Activated CD4-positive, alpha-beta T cell treated with anti-CD3 and anti-CD28 coated beads, Interleukin-2, amount 10 ng/mL, durations not matched to agents 7 days and 5 days (primary cell): Measurements from ENCODE around the gene RPP30. TPM values are rescaled to one million over a fixed set of nuclear protein-coding genes. Genes with fewer than 3 reads are reported as not detected.
A peak's percentile ranks its signal among the peaks of the same experiment; 100 is the strongest.
"Not testable (repeated sequence)": the region's sequence is repeated elsewhere in the genome, so short reads cannot be mapped to it uniquely, and the experiment has no call there.

Experiments used
- CTCF ChIA-PET: fragments of 350-600 bp; sonication (Branson Sonifier 250); formaldehyde crosslinking; loops from one replicate; lab custom pipeline; 2021; ENCODE audit warnings: antibody characterized with exemption; lab: Charles Lee
- POLR2A ChIA-PET: fragments of 350-600 bp; sonication (Branson Sonifier 250); formaldehyde crosslinking; loops from one replicate; lab custom pipeline; 2021; ENCODE audit warnings: antibody characterized with exemption; lab: Charles Lee
- DNase-seq: peaks from one replicate; pipeline ENCODE4 v3.0.0-alpha.2; 2020
- H3K27ac Mint-ChIP-seq: one replicate; pipeline ENCODE4 v1.8.0; 2021; ENCODE audit warnings: mild to moderate bottlenecking, moderate library complexity, mixed read lengths
- H3K27me3 Mint-ChIP-seq: one replicate; pipeline ENCODE4 v1.8.0; 2021; ENCODE audit warnings: mixed read lengths
- H3K36me3 Mint-ChIP-seq: one replicate; pipeline ENCODE4 v1.8.0; 2021; ENCODE audit warnings: low read depth, mixed read lengths
- H3K4me1 Mint-ChIP-seq: one replicate; pipeline ENCODE4 v1.8.0; 2021; ENCODE audit warnings: mixed read lengths
- H3K4me3 Mint-ChIP-seq: one replicate; pipeline ENCODE4 v1.8.0; 2021; ENCODE audit warnings: mild to moderate bottlenecking, moderate library complexity, mixed read lengths
- H3K9me3 Mint-ChIP-seq: one replicate; pipeline ENCODE4 v1.8.0; 2021; ENCODE audit warnings: mixed read lengths
- total RNA-seq, 2 experiments: library from RNA; stranded (reverse); gene quantifications; one replicate each; pipeline ENCODE4 v1.2.3, GENCODE V29; 2021

The RPP30 gene
- total RNA-seq, 2 experiments from 2014 or later = 48.9 to 60.2 TPM

- ChIA-PET POLR2A (no interaction called here), CTCF (interaction anchor here (0.5 kb wide), 1 partner anchor 876 kb away, joined by 3 read pairs; no protein-coding TSS in a partner anchor)
- Mint-ChIP-seq H3K9me3 (no peaks in the 10 kb centered on the region), H3K36me3 (no peaks in the 10 kb centered on the region), H3K4me1 (peaks cover 8% of the 10 kb centered on the region), H3K4me3 (no peak overlapping the region), H3K27me3 (peaks cover 3% of the 10 kb centered on the region), H3K27ac (no peak overlapping the region)
- DNase-seq = no peak
These were observed 67.9 kb downstream of the RPP30 start for GRCh38 chr10:90939648-90940047.

GRCh38 chr10:90942980-90943379 lies 71.2 kb downstream of the RPP30 start:
- CTCF ChIA-PET, H3K36me3 Mint-ChIP-seq, H3K27me3 Mint-ChIP-seq, H3K4me3 Mint-ChIP-seq, H3K27ac Mint-ChIP-seq, H3K9me3 Mint-ChIP-seq, POLR2A ChIA-PET, DNase-seq: not testable (repeated sequence)
- H3K4me1 Mint-ChIP-seq = peaks cover 19% of the 10 kb centered on the region

GRCh38 chr10:90944749-90945148 lies 73.0 kb downstream of the RPP30 start:
- peaks cover 4% of the 10 kb centered on the region for H3K9me3 Mint-ChIP-seq
- H3K4me1 Mint-ChIP-seq = peaks cover 20% of the 10 kb centered on the region
- no peak overlapping the region for H3K27ac Mint-ChIP-seq
- ChIA-PET CTCF (no interaction called here), POLR2A (no interaction called here)
- H3K27me3 Mint-ChIP-seq = no peaks in the 10 kb centered on the region
- H3K4me3 Mint-ChIP-seq = no peak overlapping the region
- no peak for DNase-seq
- H3K36me3 Mint-ChIP-seq = peaks cover 4% of the 10 kb centered on the region

DNA sequence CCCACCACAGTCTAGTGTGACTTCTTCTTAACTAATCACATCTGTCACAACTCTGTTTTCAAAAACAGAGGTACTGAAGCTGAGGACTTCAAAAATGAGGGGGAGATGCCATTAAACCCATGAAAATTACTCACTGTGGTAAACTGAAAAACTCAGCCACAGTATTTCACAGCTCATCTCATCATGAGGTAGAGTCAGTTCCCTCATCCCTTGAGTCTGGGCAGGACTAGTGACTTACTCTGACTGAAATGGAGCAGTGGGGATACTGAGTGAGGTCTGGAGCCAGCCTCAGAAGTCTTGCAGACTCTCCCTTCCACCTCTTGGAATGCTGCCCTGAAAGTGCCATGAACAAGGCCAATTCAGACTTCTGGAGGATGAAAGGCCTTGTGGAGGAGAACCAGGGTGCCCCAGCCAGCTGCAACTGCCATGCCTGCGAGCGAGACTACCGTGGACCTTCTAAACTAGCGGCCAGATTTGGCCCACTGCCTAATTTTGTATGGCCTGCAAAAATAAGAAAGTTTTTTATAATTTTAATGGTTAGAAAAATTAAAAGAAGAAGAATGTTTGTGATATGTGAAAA lies 73.8 kb downstream of the RPP30 start:
- H3K4me1 Mint-ChIP-seq = peaks cover 20% of the 10 kb centered on the region
- POLR2A ChIA-PET = no interaction called here
- DNase-seq = no peak
- peaks cover 4% of the 10 kb centered on the region for H3K36me3 Mint-ChIP-seq
- CTCF ChIA-PET = interaction anchor here (0.5 to 1.2 kb wide), 4 partner anchors 10 to 283 kb away, joined by 3 to 4 read pairs (median 3); no protein-coding TSS in a partner anchor
- no peak overlapping the region for H3K27ac Mint-ChIP-seq
- peaks cover 9% of the 10 kb centered on the region for H3K9me3 Mint-ChIP-seq
- no peak overlapping the region for H3K4me3 Mint-ChIP-seq
- H3K27me3 Mint-ChIP-seq = no peaks in the 10 kb centered on the region

GRCh38 chr10:90947030-90947960 lies 75.5 kb downstream of the RPP30 start:
- Mint-ChIP-seq H3K36me3 (peaks cover 4% of the 10 kb centered on the region), H3K27ac (peak overlapping the region; percentile 71), H3K9me3 (peaks cover 12% of the 10 kb centered on the region), H3K27me3 (peaks cover 4% of the 10 kb centered on the region), H3K4me3 (no peak overlapping the region), H3K4me1 (peaks cover 20% of the 10 kb centered on the region)
- POLR2A ChIA-PET = interaction anchor here (0.7 kb wide), 1 partner anchor 32 kb away, joined by 3 read pairs; no protein-coding TSS in a partner anchor
- peak; percentile 8 for DNase-seq
- CTCF ChIA-PET = interaction anchor here (0.5 to 1.4 kb wide), 7 partner anchors 8 to 787 kb away, joined by 3 read pairs; no protein-coding TSS in a partner anchor

Other genes with a start within 250 kb of the RPP30 start
- gene HTR7, start 13.9 kb upstream of the RPP30 start, total RNA-seq = not detected
- not detected for gene ANKRD1, start 49.1 kb downstream of the RPP30 start, total RNA-seq